WTC11 (cell line): ENCODE measurements around the gene FLCN. TPM values are rescaled to one million over a fixed set of nuclear protein-coding genes. Genes with fewer than 3 reads are reported as not detected.
A peak's percentile ranks its signal among the peaks of the same experiment; 100 is the strongest.

Experiments used
- CREM ChIP-seq: sonication (generic); formaldehyde crosslinking; IDR thresholded peaks from 2 replicates; pipeline ENCODE4 v1.8.1; 2022; ENCODE audit warnings: mild to moderate bottlenecking, missing genetic modification reagents, moderate library complexity
- E2F4 ChIP-seq: sonication (generic); formaldehyde crosslinking; IDR thresholded peaks from 2 replicates; pipeline ENCODE4 v1.8.1; 2022; ENCODE audit warnings: low read depth, mild to moderate bottlenecking, moderate library complexity, missing genetic modification reagents, borderline replicate concordance
- ETV6 ChIP-seq: sonication (generic); formaldehyde crosslinking; IDR thresholded peaks from 2 replicates; pipeline ENCODE4 v1.8.1; 2022; ENCODE audit warnings: mild to moderate bottlenecking, missing genetic modification reagents
- FOXJ3 ChIP-seq: sonication (generic); formaldehyde crosslinking; IDR thresholded peaks from 2 replicates; pipeline ENCODE4 v1.9.0; 2021; ENCODE audit warnings: missing genetic modification reagents, mild to moderate bottlenecking, borderline replicate concordance
- FOXK1 ChIP-seq: sonication (generic); formaldehyde crosslinking; IDR thresholded peaks from 2 replicates; pipeline ENCODE4 v1.8.0; 2022; ENCODE audit warnings: mild to moderate bottlenecking, moderate library complexity, missing genetic modification reagents
- FOXP1 ChIP-seq: sonication (generic); formaldehyde crosslinking; IDR thresholded peaks from 2 replicates; pipeline ENCODE4 v1.8.0; 2022; ENCODE audit warnings: missing genetic modification reagents, mild to moderate bottlenecking, moderate library complexity, borderline replicate concordance
- GABPB1 ChIP-seq: sonication (generic); formaldehyde crosslinking; IDR thresholded peaks from 2 replicates; pipeline ENCODE4 v1.8.1; 2023; ENCODE audit warnings: mild to moderate bottlenecking, missing genetic modification reagents
- IRF2 ChIP-seq: sonication (generic); formaldehyde crosslinking; IDR thresholded peaks from 2 replicates; pipeline ENCODE4 v1.8.0; 2022; ENCODE audit warnings: low read depth, missing genetic modification reagents, borderline replicate concordance
- MXD4 ChIP-seq: fragments of 250-450 bp; sonication (Bioruptor Pico); IDR thresholded peaks from 2 replicates; pipeline ENCODE4 v1.8.0; 2021; ENCODE audit warnings: mild to moderate bottlenecking, moderate library complexity, borderline replicate concordance
- NFYB ChIP-seq: sonication (generic); formaldehyde crosslinking; conservative IDR thresholded peaks from 2 replicates; pipeline ENCODE4 v1.8.0; 2022; ENCODE audit warnings: low read depth, missing genetic modification reagents
- NR3C1 ChIP-seq: sonication (generic); formaldehyde crosslinking; conservative IDR thresholded peaks from 2 replicates; pipeline ENCODE4 v1.8.1; 2023; ENCODE audit warnings: low read depth, mild to moderate bottlenecking, missing genetic modification reagents
- PRDM15 ChIP-seq: sonication (generic); formaldehyde crosslinking; IDR thresholded peaks from 2 replicates; pipeline ENCODE4 v1.8.0; 2022; ENCODE audit warnings: missing genetic modification reagents
- PRRX2 ChIP-seq: fragments of 250-450 bp; sonication (Bioruptor Pico); IDR thresholded peaks from 2 replicates; pipeline ENCODE4 v1.8.0; 2021; ENCODE audit warnings: mild to moderate bottlenecking
- SMAD3 ChIP-seq: sonication (generic); formaldehyde crosslinking; IDR thresholded peaks from 2 replicates; pipeline ENCODE4 v1.8.0; 2022; ENCODE audit warnings: missing genetic modification reagents, mild to moderate bottlenecking, borderline replicate concordance
- TCF7 ChIP-seq: sonication (generic); formaldehyde crosslinking; IDR thresholded peaks from 2 replicates; pipeline ENCODE4 v1.8.0; 2022; ENCODE audit warnings: mild to moderate bottlenecking, low read depth, missing genetic modification reagents, moderate library complexity
- USF2 ChIP-seq: sonication (generic); formaldehyde crosslinking; IDR thresholded peaks from 2 replicates; pipeline ENCODE4 v1.8.1; 2023; ENCODE audit warnings: mild to moderate bottlenecking, missing genetic modification reagents, moderate library complexity
- ZNF138 ChIP-seq: sonication (generic); formaldehyde crosslinking; conservative IDR thresholded peaks from 2 replicates; pipeline ENCODE4 v1.8.1; 2022; ENCODE audit warnings: mild to moderate bottlenecking, moderate library complexity, missing genetic modification reagents
- ZNF281 ChIP-seq: sonication (generic); formaldehyde crosslinking; IDR thresholded peaks from 2 replicates; pipeline ENCODE4 v1.8.0; 2023; ENCODE audit warnings: mild to moderate bottlenecking, missing genetic modification reagents
- total RNA-seq: library from RNA; stranded (reverse); gene quantifications from 3 replicates; pipeline ENCODE4 v1.2.3, GENCODE V29; 2021
- TF ChIP-seq, protein P1 (sequence below): sonication (generic); formaldehyde crosslinking; IDR thresholded peaks from 2 replicates; pipeline ENCODE4 v1.8.0; 2023; ENCODE audit warnings: missing genetic modification reagents
- TF ChIP-seq, protein P2 (sequence below): sonication (generic); formaldehyde crosslinking; IDR thresholded peaks from 2 replicates; pipeline ENCODE4 v1.8.0; 2022; ENCODE audit warnings: mild to moderate bottlenecking, missing genetic modification reagents
- TF ChIP-seq, protein P3 (sequence below): fragments of 250-450 bp; sonication (Bioruptor Pico); IDR thresholded peaks from 2 replicates; pipeline ENCODE4 v2.1.2; 2022; ENCODE audit warnings: mild to moderate bottlenecking, moderate library complexity

The FLCN gene
- total RNA-seq, 1 experiment from 2014 or later = 40.8 TPM

- TF ChIP-seq ZNF138 (CRISPR knock-in tag) (no peak), FOXK1 (CRISPR knock-in tag) (0 out of 2 replicates have a peak, but pooled peaks have one; percentile 68), CREM (CRISPR knock-in tag) (0 out of 2 replicates have a peak, but pooled peaks have one; percentile 39), TCF7 (CRISPR knock-in tag) (no peak), NR3C1 (CRISPR knock-in tag) (no peak), FOXJ3 (CRISPR knock-in tag) (no peak), ZNF281 (CRISPR knock-in tag) (no peak), NFYB (CRISPR knock-in tag) (no peak), PRDM15 (CRISPR knock-in tag) (no peak), MXD4 (CRISPR knock-in tag) (no peak), IRF2 (no peak), E2F4 (CRISPR knock-in tag) (no peak), FOXP1 (CRISPR knock-in tag) (0 out of 2 replicates have a peak, but pooled peaks have one; percentile 24), SMAD3 (CRISPR knock-in tag) (peak; percentile 13; the same call in 1 of the 2 replicates), GABPB1 (no peak), PRRX2 (CRISPR knock-in tag) (no peak), USF2 (CRISPR knock-in tag) (peak; percentile 94), ETV6 (CRISPR knock-in tag) (no peak)
- TF ChIP-seq, protein P1, sequence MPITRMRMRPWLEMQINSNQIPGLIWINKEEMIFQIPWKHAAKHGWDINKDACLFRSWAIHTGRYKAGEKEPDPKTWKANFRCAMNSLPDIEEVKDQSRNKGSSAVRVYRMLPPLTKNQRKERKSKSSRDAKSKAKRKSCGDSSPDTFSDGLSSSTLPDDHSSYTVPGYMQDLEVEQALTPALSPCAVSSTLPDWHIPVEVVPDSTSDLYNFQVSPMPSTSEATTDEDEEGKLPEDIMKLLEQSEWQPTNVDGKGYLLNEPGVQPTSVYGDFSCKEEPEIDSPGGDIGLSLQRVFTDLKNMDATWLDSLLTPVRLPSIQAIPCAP (CRISPR knock-in tag) = no peak
- TF ChIP-seq, protein P2, sequence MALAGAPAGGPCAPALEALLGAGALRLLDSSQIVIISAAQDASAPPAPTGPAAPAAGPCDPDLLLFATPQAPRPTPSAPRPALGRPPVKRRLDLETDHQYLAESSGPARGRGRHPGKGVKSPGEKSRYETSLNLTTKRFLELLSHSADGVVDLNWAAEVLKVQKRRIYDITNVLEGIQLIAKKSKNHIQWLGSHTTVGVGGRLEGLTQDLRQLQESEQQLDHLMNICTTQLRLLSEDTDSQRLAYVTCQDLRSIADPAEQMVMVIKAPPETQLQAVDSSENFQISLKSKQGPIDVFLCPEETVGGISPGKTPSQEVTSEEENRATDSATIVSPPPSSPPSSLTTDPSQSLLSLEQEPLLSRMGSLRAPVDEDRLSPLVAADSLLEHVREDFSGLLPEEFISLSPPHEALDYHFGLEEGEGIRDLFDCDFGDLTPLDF (CRISPR knock-in tag) = no peak
- TF ChIP-seq, protein P3, sequence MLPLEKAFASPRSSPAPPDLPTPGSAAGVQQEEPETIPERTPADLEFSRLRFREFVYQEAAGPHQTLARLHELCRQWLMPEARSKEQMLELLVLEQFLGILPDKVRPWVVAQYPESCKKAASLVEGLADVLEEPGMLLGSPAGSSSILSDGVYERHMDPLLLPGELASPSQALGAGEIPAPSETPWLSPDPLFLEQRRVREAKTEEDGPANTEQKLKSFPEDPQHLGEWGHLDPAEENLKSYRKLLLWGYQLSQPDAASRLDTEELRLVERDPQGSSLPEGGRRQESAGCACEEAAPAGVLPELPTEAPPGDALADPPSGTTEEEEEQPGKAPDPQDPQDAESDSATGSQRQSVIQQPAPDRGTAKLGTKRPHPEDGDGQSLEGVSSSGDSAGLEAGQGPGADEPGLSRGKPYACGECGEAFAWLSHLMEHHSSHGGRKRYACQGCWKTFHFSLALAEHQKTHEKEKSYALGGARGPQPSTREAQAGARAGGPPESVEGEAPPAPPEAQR = no peak
Measured at GRCh38 chr17:17237026-17237799, at the start of gene FLCN (continued).
